ENCODE data around the gene ZNF784.

GRCh38 chr19:55660404-55660803 lies 36.0 kb upstream of the ZNF784 start:
- TF ChIP-seq CTCF (IDR thresholded peaks at IDR 0.05; ENCODE audit: low read length) (no peak), EZH2 (IDR thresholded peaks at IDR 0.05; ENCODE audit: borderline replicate concordance, low read length) (no peak)
